ENCODE data around the gene APCDD1L.

APCDD1L gene

GRCh38 chr20:58515233-58516212 lies at the start of gene APCDD1L:
Gene APCDD1L, minus strand, starts transcription at chr20:58515399. Its CDS starts 692 bp downstream, at chr20:58514707.
- no peak for DNase-seq
- in situ Hi-C loops (cut with MboI; ENCODE audit: low pct_unique_long_range_greater_than_20kb, low sequenced_read_pairs): no loop called here

GRCh38 chr20:58559368-58559729 lies 44.1 kb upstream of the APCDD1L start:
- in situ Hi-C loops (cut with MboI; ENCODE audit: low pct_unique_long_range_greater_than_20kb, low sequenced_read_pairs): no loop called here
- no peak for DNase-seq

- in situ Hi-C loops (cut with MboI; ENCODE audit: low pct_unique_long_range_greater_than_20kb, low sequenced_read_pairs): no loop called here
- no peak for DNase-seq
These were observed 43.5 kb upstream of the APCDD1L start for GRCh38 chr20:58558486-58559367.

DNA sequence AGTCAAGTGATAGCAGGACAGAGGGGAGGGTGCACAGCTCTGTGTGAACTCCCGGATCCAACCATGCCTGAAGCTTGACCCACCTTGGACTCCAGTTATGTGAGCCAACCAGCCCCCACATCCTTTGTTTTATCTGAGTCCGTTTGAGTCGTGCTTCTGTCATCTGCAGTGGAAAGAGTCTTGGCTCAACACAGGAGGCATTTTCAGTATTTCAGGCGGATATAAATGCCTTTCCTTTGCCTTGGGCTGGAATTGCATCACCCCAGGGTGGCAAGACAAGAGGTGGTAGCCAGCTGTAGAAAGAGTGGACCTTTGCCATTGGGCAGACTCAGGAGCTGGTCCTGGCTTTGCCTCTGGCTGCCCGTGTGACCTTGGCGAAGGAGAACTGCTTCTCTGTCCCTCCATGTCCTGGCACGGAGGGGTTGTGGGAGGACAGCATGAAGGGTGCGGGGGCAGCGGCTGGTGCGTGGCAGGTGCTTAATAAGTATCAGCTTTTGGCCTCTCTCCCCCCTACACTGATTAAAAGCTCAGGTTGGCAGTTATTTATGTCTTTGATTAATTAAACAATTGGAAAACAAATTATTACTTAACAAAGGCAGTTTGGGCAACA lies 42.6 kb upstream of the APCDD1L start:
- DNase-seq: no peak
- in situ Hi-C loops (cut with MboI; ENCODE audit: low pct_unique_long_range_greater_than_20kb, low sequenced_read_pairs): no loop called here

- in situ Hi-C loops (cut with MboI; ENCODE audit: low pct_unique_long_range_greater_than_20kb, low sequenced_read_pairs): no loop called here
- no peak for DNase-seq
These were observed 41.8 kb upstream of the APCDD1L start for GRCh38 chr20:58556961-58557360.

DNA sequence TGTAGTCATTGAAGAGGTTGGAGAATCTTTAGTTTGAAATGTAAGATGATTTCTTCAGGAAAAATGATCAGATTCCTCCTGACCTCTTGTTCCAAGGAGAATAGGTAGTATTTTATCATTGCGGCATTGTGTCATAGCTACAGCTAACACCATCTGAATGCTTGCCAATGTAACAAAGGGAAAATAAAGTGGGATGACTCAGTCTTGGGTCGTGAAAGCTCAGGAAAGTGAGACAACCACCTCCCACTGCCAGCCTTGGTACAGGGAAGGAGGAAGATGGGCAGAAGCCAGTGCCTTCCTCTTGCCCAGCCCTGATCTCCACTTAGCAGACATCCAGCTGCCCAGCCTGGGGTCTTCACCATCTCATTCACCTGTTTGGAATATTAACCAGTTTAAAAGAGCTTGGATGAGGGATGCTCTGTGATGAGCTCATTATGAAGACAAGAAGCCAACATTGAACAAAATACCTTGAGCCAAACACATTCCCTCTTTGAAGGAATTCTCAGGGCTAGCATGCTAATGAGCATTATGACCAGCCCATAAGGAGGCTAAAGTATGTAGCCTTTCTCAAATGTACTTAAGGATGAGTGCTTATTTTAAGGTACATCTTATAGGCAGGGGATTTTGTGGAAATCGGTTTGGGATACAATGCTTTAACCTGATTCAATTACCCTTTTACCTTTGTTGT lies 40.0 kb upstream of the APCDD1L start:
- in situ Hi-C loops (cut with MboI; ENCODE audit: low pct_unique_long_range_greater_than_20kb, low sequenced_read_pairs): no loop called here
- DNase-seq: no peak

GRCh38 chr20:58554541-58554940 lies 39.3 kb upstream of the APCDD1L start:
- in situ Hi-C loops (cut with MboI; ENCODE audit: low pct_unique_long_range_greater_than_20kb, low sequenced_read_pairs): no loop called here
- no peak for DNase-seq

DNA sequence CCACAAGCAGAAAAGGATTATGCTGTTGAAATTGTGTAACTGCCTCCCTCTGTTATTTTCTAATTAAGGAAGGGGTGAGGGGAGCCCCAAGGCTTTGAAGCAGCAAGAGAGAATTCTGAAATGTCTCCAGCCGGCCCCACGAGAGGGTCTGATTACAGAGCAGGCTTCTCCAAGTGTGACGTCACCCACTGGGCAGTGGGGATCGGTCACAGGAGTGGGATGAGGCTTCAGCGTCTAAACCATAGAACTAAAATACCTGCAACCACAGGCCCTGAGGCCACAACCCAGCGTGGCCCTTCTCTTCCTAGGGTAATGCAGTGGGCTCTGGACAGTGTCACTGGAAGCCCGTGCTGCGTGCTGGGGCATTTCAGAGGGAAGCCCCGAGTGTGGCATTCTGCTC lies 38.6 kb upstream of the APCDD1L start:
- in situ Hi-C loops (cut with MboI; ENCODE audit: low pct_unique_long_range_greater_than_20kb, low sequenced_read_pairs): no loop called here
- no peak for DNase-seq

GRCh38 chr20:58553166-58553696 lies 38.0 kb upstream of the APCDD1L start:
- no peak for DNase-seq
- in situ Hi-C loops (cut with MboI; ENCODE audit: low pct_unique_long_range_greater_than_20kb, low sequenced_read_pairs): no loop called here

- in situ Hi-C loops (cut with MboI; ENCODE audit: low pct_unique_long_range_greater_than_20kb, low sequenced_read_pairs): no loop called here
- DNase-seq: no peak
These were observed 37.3 kb upstream of the APCDD1L start for GRCh38 chr20:58552366-58552934.

DNA sequence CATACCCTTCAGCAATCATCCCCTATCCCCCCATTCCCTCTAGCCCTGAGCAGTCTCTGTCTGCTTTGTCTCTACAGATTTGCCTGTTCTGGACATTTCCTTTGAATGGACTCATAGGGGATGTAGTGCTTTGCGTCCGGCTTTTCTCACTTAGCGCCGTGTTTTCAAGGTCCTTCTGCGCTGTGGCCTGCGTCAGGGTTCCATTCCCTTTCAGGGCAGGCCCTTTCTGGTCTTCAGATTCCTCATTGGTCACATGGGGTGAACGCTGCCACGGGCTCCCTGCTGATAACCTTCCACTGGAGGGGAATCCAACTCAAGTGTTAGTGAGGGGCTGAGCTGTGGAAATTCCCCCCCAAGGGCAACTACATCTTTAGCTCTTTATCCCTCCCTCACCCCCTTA lies 36.4 kb upstream of the APCDD1L start:
- DNase-seq: no peak
- in situ Hi-C loops (cut with MboI; ENCODE audit: low pct_unique_long_range_greater_than_20kb, low sequenced_read_pairs): no loop called here

DNA sequence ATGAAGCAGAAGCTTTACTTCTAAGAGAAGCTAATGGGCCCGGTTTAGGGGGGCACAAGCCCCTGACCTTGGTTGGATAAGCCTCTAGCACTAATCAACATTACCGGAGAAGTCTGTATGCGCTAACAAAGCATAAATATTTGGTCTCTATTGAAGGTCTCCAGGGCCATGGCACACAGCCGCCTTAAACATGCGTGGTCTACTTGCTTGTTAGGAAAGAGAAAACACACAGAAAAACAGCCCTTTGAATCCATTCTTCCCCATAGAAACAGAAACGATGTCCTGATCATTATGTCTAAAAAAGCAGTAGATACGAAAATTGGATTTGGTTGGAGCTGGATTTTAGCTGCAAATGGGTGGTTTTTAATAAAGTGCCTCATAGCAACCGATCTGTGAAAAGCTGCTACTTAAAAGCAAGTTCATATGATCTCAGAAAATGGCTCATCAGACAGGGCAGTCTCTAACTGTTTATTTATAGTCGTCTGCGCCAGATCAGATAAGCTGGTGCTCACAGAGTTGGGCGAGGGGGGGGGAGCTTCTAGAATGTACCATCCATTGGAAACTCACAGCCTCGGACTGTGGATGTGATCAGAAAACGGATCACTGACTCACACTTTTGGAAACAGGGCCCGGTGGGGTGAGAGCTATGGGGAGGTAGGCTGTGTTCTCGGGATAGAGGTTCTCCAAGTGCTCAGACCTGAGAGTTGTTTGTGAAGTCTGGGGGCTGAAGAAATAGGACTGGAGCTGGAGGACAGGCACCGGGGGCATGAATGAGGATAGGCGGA lies 35.3 kb upstream of the APCDD1L start:
- no peak for DNase-seq
- in situ Hi-C loops (cut with MboI; ENCODE audit: low pct_unique_long_range_greater_than_20kb, low sequenced_read_pairs): no loop called here

DNA sequence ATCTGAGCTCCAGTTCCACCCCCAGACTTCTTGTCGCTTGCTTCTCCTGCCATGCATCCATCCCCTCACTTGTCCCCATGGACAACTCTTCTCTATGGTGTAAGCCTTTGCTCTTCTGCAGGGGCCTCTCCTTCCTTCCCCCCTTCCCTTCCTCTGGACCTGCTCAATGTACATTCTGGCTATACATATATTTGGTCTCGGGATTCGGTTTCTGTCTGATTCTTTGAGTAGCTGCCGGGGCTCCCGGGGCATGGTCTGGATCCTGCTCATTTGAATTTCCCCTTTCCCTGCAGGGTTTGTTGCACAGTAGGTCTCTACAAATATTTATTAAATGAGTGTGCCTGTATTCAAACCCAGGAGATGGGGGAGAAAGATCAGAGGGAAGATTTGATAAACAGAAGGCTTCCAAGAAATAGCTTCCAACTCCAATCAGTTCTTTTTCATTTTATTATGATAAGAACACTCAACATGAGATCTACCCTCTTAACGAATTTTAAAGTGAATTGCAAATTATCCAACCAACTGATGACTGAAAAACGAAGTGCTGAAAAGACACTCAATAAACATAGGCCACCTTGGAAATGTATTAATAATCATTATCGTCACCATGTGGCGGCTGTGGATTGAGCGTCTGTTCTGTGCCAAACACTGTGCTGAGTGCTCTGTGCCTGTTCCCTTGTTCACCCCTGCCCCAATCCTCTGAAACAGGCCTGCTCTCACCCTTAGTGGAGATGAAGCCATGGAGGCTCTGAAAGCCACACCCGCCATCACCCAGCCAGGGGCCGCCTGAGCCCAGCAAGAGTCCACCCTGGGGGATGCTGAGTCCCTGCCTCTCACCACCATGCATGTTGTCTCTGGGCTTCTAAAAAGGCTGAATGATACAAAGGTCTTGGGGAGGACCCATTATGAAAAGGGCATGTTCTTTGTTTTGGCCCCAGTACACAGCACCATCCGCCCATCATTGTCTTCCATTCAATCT lies 34.3 kb upstream of the APCDD1L start:
- in situ Hi-C loops (cut with MboI; ENCODE audit: low pct_unique_long_range_greater_than_20kb, low sequenced_read_pairs): no loop called here

DNA sequence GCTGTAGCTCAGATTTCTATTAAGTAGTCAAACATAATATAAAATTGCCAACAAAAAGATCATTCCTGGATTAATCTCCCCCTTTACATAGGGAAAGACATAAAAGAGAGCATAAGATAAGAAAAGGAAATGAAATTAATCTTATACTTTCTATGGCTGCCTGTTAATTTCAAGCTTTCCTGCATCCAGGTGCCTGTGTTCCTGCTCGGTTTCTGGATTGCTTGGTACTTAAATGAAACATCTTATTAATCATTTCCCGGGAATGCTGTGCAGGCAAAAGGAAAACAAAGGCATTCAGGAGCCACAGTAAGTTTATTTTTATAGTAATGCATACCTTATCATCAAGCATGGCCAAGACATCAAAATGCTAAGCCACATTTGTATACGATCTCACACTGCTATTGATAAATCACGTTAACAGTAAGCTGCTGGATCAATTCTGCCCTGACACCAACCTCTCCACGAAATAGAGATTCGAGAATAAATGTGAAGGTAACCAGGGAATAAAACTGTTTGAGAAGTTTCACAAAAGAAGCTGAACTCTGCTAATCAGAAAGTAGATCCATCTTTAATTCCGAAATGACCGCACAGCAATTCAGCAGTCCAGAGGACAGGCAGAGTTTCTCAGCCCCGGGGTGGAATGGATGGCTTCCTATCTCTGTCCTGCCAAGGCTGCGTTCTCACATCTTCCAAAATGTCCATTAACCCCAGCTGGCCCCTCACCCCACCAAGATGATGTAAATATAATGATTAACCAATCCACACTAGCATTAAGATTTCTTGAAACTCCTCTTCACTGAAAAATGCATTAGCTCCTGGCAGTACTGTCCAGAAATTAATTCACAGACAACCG lies 32.6 kb upstream of the APCDD1L start:
- no peak for DNase-seq
- in situ Hi-C loops (cut with MboI; ENCODE audit: low pct_unique_long_range_greater_than_20kb, low sequenced_read_pairs): no loop called here

More for the DNA sequence above, 34.3 kb upstream of the APCDD1L start:
- DNase-seq: no peak

DNA sequence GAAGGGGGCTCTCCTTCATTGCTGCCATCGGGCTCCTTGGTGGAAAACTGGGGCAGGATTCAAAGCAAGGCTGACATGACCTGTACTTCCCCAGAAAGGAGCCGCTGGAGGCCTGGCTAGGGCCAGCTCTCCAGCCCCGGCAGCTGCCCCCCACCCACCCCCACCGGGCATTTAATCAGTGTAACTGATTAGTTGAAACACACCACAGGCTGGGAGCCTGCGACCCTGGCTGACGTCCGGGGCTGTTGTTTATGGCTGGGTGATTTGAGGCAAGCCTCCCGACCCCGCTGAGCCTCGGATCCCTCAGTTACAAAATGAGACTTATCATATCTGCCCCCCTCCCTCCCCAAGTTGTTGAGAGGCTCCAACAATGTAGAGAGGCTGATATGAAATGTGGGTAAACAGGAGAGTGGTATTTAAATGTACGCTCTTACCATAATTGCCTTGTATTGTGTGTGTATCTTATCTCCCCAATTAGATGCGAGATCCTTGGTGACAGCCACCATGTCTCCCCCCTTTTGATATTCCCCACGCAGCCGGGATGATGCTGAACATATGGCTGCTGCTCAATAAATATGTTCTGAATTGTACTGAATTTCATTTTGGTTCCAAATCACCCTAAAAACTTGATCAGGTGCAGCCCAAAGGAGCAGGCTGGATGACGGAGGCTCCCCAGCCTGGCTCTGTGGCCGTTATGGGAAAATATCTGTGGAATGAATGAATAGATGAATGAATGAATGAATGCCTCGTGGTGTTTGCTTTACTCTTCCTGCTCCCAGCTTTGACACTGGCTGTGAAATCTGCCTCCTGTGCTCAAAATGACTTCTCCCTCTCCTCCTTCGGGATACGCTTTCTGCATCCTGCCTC lies 31.8 kb upstream of the APCDD1L start:
- DNase-seq: no peak
- in situ Hi-C loops (cut with MboI; ENCODE audit: low pct_unique_long_range_greater_than_20kb, low sequenced_read_pairs): no loop called here
